ENCODE results near the gene ERV3-1. TPM values are rescaled to one million over a fixed set of nuclear protein-coding genes. Genes with fewer than 3 reads are reported as not detected.
"Not testable (repeated sequence)": the region's sequence is repeated elsewhere in the genome, so short reads cannot be mapped to it uniquely, and the experiment has no call there.

ERV3-1 gene
- total and polyA plus RNA-seq, 2 experiments from 2014 or later, result 23.7 to 29.2 TPM

DNA sequence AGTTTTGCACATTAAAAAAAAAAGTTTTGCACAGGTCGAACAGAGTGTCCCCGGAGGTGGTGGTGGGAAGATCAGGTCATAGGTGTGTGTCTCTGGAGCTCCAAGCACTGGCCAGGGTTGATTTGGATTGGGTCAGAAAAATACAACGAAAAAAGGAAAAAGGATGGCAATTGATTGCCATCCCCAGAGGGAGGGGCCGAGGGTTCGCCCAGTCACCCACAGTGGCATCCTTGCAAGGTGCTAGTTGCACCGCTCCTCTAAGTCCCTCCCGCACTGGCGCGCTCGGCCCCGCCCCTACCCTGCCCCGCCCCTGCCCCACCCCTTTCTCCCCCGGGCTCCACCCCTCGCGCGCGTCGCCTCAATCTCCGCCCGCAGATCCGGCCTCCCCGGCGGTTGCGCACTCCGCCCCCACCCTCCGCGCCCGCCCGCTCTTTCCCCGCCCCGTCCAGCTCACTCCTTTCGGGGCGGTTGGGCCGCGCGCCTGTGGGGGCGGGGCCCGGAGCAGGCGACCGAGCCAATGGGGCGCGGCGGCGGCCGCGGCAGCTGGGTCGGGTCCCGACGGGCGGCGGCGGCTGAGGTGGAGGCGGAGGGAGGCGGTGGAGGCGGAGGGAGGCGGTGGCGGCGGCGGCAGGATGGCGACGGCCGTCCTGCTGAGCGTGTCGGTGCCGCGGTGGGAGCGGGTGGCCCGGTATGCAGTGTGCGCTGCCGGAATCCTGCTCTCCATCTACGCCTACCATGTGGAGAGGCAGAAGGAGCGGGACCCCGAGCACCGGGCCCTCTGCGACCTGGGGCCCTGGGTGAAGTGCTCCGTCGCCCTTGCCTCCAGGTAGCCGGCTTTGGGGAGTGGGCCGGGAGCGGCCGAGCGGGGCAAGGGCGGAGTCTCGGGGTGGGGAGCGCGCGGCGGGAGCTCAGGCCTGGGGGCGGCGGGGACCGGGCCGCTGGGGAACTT is 31.5 kb upstream of the ERV3-1 start:
- Histone ChIP-seq H3K27me3 (no peaks in the 10 kb centered on the region), H3K36me3 (no peaks in the 10 kb centered on the region), H3K4me1 (ENCODE audit: low read depth) (peaks cover 6% of the 10 kb centered on the region), H3K9me3 (ENCODE audit: low read depth) (no peaks in the 10 kb centered on the region), H3K4me3 (peak overlapping the region; percentile 92), H3K27ac (peak overlapping the region; percentile 94)
- TF ChIP-seq, protein P1, sequence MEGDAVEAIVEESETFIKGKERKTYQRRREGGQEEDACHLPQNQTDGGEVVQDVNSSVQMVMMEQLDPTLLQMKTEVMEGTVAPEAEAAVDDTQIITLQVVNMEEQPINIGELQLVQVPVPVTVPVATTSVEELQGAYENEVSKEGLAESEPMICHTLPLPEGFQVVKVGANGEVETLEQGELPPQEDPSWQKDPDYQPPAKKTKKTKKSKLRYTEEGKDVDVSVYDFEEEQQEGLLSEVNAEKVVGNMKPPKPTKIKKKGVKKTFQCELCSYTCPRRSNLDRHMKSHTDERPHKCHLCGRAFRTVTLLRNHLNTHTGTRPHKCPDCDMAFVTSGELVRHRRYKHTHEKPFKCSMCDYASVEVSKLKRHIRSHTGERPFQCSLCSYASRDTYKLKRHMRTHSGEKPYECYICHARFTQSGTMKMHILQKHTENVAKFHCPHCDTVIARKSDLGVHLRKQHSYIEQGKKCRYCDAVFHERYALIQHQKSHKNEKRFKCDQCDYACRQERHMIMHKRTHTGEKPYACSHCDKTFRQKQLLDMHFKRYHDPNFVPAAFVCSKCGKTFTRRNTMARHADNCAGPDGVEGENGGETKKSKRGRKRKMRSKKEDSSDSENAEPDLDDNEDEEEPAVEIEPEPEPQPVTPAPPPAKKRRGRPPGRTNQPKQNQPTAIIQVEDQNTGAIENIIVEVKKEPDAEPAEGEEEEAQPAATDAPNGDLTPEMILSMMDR (IDR thresholded peaks at IDR 0.05; ENCODE audit: low read depth, low read length), result no peak
- peak; percentile 94 to 97 for DNase-seq (ENCODE audit: low read depth in 1 of 2, low spot score in 1 of 2)

DNA sequence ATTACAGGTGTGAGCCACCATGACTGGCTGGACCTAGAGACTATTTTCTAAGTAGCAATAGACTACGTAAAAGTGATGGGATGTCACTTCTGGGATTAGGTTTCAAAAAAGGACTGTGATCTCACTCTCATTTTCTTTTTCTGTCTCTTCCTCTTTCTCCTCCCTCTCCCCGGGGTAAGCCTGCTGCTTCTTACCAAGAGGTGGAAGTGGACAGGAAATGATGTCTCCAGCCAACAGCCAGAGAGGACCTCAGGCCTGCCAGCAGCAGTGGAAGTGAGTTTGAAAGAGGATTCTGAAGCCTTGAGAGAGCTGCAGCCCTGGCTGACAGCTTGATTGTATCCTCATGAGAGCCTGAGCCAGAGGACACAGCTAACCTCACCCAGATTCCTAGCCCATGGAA is 30.0 kb upstream of the ERV3-1 start:
- not testable (repeated sequence) for H3K4me3 ChIP-seq; H3K27me3 ChIP-seq; H3K36me3 ChIP-seq; H3K9me3 ChIP-seq (ENCODE audit: low read depth); H3K27ac ChIP-seq; H3K4me1 ChIP-seq (ENCODE audit: low read depth)
- peak in 1 of 2 donors; percentile 67 for DNase-seq (ENCODE audit: low read depth in 1 of 2, low spot score in 1 of 2)

DNA sequence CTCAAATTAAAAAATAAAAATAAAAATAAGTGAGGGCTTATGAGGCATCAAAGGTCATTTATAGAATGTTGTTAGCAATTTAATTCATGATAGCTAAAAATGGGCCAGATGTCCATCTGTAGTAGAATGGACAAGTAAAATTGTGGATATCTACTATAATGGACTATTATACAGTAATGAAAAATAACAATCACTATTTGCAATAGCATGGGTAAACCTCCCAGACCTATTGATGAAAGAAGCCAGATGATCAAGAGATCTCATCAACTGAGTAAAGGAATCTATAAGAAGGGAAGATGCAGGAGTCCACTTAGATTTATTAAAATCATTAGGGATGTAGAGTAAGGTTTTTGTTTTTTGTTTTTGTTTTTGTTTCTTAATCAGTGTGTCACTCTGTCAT is 29.0 kb upstream of the ERV3-1 start:
- H3K36me3 ChIP-seq; DNase-seq (ENCODE audit: low read depth in 1 of 2, low spot score in 1 of 2); H3K9me3 ChIP-seq (ENCODE audit: low read depth); H3K27me3 ChIP-seq; H3K4me3 ChIP-seq; H3K4me1 ChIP-seq (ENCODE audit: low read depth); H3K27ac ChIP-seq: not testable (repeated sequence)

DNA sequence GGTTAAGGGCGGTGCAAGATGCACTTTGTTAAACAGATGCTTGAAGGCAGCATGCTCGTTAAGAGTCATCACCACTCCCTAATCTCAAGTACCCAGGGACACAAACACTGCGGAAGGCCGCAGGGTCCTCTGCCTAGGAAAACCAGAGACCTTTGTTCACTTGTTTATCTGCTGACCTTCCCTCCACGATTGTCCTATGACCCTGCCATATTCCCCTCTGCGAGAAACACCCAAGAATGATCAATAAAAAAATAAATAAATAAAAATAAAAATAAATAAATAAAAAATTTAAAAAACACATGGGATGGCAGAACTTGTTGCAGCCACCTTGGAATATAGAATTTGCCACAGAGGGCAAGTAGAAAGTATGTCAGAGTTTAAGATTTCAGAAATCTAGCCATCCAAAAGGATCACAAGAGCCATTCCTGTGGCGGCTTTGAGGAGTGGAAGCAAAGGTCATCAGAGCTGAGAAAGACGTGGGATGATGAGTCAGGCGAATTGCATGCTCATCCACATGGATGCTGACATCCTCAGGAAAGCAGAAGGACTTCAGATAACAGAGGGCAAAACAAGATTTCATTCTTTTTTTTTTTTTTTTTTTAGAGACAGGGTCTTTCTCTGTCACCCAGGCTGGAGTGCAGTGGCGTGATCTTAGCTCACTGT is 27.8 kb upstream of the ERV3-1 start:
- H3K9me3 ChIP-seq (ENCODE audit: low read depth); H3K36me3 ChIP-seq; H3K27ac ChIP-seq; H3K4me3 ChIP-seq; H3K27me3 ChIP-seq; H3K4me1 ChIP-seq (ENCODE audit: low read depth): not testable (repeated sequence)
- peak in 1 of 2 donors; percentile 88 for DNase-seq (ENCODE audit: low read depth in 1 of 2, low spot score in 1 of 2)

DNA sequence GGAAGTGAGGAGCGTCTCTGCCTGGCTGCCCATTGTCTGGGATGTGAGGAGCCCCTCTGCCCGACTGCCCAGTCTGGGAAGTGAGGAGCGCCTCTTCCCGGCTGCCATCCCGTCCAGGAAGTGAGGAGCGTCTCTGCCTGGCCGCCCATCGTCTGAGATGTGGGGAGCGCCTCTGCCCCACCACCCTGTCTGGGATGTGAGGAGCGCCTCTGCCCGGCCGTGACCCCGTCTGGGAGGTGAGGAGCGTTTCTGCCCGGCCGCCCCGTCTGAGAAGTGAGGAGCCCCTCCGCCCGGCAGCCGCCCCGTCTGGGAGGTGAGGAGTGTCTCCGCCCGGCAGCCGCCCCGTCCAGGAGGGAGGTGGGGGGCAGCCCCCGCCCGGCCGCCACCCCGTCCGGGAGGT is 26.9 kb upstream of the ERV3-1 start:
- H3K4me1 ChIP-seq (ENCODE audit: low read depth); H3K27me3 ChIP-seq; H3K27ac ChIP-seq; H3K9me3 ChIP-seq (ENCODE audit: low read depth); DNase-seq (ENCODE audit: low read depth in 1 of 2, low spot score in 1 of 2); H3K36me3 ChIP-seq; H3K4me3 ChIP-seq: not testable (repeated sequence)

DNA sequence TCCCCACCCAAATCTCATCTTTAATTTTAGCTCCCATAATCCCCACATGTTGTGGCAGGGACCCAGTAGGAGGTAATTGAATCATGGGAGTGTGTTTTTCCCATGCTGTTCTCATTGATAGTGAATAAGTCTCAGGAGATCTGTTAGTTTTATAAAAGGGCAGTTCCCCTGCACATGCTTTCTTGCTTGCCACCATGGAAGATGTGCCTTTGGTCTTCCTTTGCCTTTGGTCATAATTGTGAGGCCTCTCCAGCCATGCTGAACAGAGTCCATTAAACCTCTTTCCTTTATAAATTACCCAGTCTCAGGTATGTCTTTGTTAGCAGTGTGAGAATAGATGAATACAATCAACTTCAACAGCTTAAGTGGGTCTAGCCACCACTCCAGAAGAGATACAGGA is 18.5 kb upstream of the ERV3-1 start:
- H3K27me3 ChIP-seq; H3K4me1 ChIP-seq (ENCODE audit: low read depth); H3K27ac ChIP-seq; H3K9me3 ChIP-seq (ENCODE audit: low read depth); H3K36me3 ChIP-seq; DNase-seq (ENCODE audit: low read depth in 1 of 2, low spot score in 1 of 2); H3K4me3 ChIP-seq: not testable (repeated sequence)

DNA sequence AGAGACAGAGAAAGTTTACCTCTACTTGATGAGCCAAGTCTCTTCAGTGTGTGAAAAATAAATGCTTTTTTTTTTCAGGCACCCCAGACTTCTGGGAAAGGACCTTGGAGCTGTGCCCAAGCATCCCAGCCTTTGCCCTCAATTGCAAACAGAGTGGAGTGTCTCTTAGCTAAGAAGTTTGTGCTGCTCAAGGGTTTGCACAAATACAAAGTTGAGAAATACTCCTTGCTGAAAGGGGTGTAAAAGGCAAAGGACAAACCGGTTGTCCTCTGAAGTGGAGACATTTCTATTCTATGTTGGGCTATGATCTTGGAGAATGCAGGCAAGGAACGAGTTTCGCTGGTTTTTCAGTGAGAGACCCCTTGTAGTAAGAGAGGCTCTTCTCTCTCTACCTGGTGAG is 14.5 kb upstream of the ERV3-1 start:
- H3K9me3 ChIP-seq (ENCODE audit: low read depth); H3K4me1 ChIP-seq (ENCODE audit: low read depth); H3K27me3 ChIP-seq; H3K36me3 ChIP-seq; H3K27ac ChIP-seq; H3K4me3 ChIP-seq: not testable (repeated sequence)
- DNase-seq (ENCODE audit: low read depth in 1 of 2, low spot score in 1 of 2), result peak in 1 of 2 donors; percentile 75

DNA sequence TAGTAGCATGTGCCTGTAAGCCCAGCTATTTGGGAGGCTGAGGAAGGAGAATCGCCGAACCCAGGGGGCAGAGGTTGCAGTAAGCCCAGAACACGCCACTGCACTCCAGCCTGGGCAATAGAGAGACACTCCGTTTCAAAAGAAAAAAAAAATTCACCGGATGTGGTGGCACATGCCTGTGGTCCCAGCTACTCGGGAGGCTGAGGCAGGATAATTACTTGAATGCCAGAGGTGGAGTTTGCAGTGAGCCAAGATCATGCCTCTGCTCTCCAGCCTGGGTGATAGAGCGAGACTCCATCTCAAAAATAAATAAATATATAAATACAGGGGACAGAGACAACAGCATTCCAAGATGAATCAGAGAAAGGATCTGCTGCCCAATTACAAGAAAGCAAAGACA is 3.4 kb upstream of the ERV3-1 start:
- not testable (repeated sequence) for H3K4me1 ChIP-seq (ENCODE audit: low read depth); H3K36me3 ChIP-seq; H3K27me3 ChIP-seq; DNase-seq (ENCODE audit: low read depth in 1 of 2, low spot score in 1 of 2); H3K4me3 ChIP-seq; H3K9me3 ChIP-seq (ENCODE audit: low read depth); H3K27ac ChIP-seq

DNA sequence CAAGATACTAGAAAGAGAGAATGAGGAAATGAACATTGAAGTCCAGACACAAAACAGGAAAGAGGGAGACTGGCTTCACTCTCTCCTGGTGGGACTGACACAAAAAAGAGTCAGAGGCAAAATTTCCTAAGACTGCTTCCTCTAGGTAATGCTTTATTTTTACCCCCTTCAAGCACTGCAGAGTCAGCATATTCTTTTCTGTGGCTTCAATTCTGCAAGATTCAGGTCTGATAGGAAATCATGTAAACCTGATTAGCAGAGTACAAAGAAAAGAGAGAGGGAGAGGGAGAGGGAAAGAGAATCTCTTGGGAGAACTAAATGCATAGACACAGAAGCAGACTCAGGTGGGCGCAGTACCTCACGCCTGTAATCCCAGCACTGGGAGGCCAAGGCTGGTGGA is 2.9 kb upstream of the ERV3-1 start:
- not testable (repeated sequence) for H3K9me3 ChIP-seq (ENCODE audit: low read depth); H3K27ac ChIP-seq; H3K27me3 ChIP-seq; H3K36me3 ChIP-seq; H3K4me3 ChIP-seq; DNase-seq (ENCODE audit: low read depth in 1 of 2, low spot score in 1 of 2); H3K4me1 ChIP-seq (ENCODE audit: low read depth)

DNA sequence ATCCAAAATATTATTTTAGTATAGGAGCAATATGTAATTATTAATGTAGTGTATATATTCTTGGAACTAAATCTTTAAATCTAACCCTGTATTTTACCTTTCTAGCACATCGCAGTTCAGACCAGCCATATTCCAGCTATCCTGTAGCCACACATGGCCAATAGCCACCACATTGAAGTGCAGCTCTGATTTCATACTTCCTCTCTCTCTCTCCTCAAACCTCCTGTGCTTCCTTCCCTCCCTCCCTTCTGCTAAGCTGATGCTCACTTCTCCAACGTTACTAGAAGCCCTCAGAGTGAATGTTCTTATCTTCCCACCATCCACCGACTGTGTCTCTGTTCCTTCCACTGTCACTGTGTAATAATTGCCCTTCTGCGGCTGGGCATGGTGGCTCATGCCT is 549 bp upstream of the ERV3-1 start:
- not testable (repeated sequence) for H3K4me1 ChIP-seq (ENCODE audit: low read depth); H3K36me3 ChIP-seq; H3K9me3 ChIP-seq (ENCODE audit: low read depth); H3K27me3 ChIP-seq
- H3K4me3 ChIP-seq, result peak overlapping the region; percentile 77
- H3K27ac ChIP-seq, result peak overlapping the region; percentile 26
- DNase-seq (ENCODE audit: low read depth in 1 of 2, low spot score in 1 of 2), result peak in 1 of 2 donors; percentile 31

Data from cardiac muscle cell (in vitro differentiated cells and primary cell).